ENCODE data around the gene CDNF. TPM values are rescaled to one million over a fixed set of nuclear protein-coding genes. Genes with fewer than 3 reads are reported as not detected.

Gene CDNF
- total RNA-seq = 1.3 TPM
- long read RNA-seq, partial matches to known transcripts = 2 of 2 reads
- long read RNA-seq, other reads (novel, unspliced or antisense) = 0 of 2 reads

- DNase-seq = peak; percentile 99
Measured at GRCh38 chr10:14837757-14838581, at the start of gene CDNF, which contains the start of the genes HSPA14 and MSANTD7. TSS of gene CDNF (minus strand) at chr10:14838037. CDS start at chr10:14837946, 91 bp downstream. TSS of gene HSPA14 (plus strand) at chr10:14838306. CDS start at chr10:14838403, 97 bp downstream. TSS of gene MSANTD7 (plus strand) at chr10:14838306. CDS start at chr10:14842285, 3,979 bp downstream.

GRCh38 chr10:14884082-14884481 is 46.2 kb upstream of the CDNF start:
- no peak for ATAC-seq
- no peaks in the 10 kb centered on the region for H3K9me3 ChIP-seq
- peaks cover 12% of the 10 kb centered on the region for H3K4me1 ChIP-seq
- no peak overlapping the region for H3K27ac ChIP-seq
- no peak overlapping the region for H3K4me3 ChIP-seq
- no peaks in the 10 kb centered on the region for H3K27me3 ChIP-seq (ENCODE audit: low read depth)
- no peaks in the 10 kb centered on the region for H3K36me3 ChIP-seq
- intact Hi-C loops (cut with DNase I) = no loop called here
- no peak for TF ChIP-seq CTCF (IDR thresholded peaks at IDR 0.05)
- no peak for DNase-seq

More at GRCh38 chr10:14837757-14838581, at the start of gene CDNF, which contains the start of the genes HSPA14 and MSANTD7:
- no peaks in the 10 kb centered on the region for H3K27me3 ChIP-seq (ENCODE audit: low read depth)
- ATAC-seq = peak; percentile 98 to 99
- H3K27ac ChIP-seq = peak within 1 kb of the TSS; percentile 89
- peaks cover 18% of the 10 kb centered on the region for H3K4me1 ChIP-seq
- peak within 1 kb of the TSS; percentile 73 for H3K4me3 ChIP-seq
- no peaks in the 10 kb centered on the region for H3K9me3 ChIP-seq
- TF ChIP-seq CTCF (IDR thresholded peaks at IDR 0.05) = no peak
- intact Hi-C loops (cut with DNase I) = no loop called here
- peaks cover 25% of the 10 kb centered on the region for H3K36me3 ChIP-seq

GRCh38 chr10:14880229-14880628 is 42.4 kb upstream of the CDNF start:
- H3K4me3 ChIP-seq = peak overlapping the region; percentile 70
- no peak for TF ChIP-seq CTCF (IDR thresholded peaks at IDR 0.05)
- no peak overlapping the region for H3K27ac ChIP-seq
- H3K4me1 ChIP-seq = peaks cover 22% of the 10 kb centered on the region
- H3K27me3 ChIP-seq (ENCODE audit: low read depth) = no peaks in the 10 kb centered on the region
- no peaks in the 10 kb centered on the region for H3K9me3 ChIP-seq
- intact Hi-C loops (cut with DNase I) = no loop called here
- no peak for DNase-seq
- no peak for ATAC-seq
- no peaks in the 10 kb centered on the region for H3K36me3 ChIP-seq

GRCh38 chr10:14879928-14880193 is 42.0 kb upstream of the CDNF start:
- TF ChIP-seq CTCF (IDR thresholded peaks at IDR 0.05) = no peak

GRCh38 chr10:14879124-14879927 is 41.5 kb upstream of the CDNF start:
- peaks cover 22% of the 10 kb centered on the region for H3K4me1 ChIP-seq
- no peaks in the 10 kb centered on the region for H3K9me3 ChIP-seq
- intact Hi-C loops (cut with DNase I) = no loop called here
- TF ChIP-seq CTCF (IDR thresholded peaks at IDR 0.05) = no peak
- no peaks in the 10 kb centered on the region for H3K27me3 ChIP-seq (ENCODE audit: low read depth)
- H3K36me3 ChIP-seq = no peaks in the 10 kb centered on the region
- peak overlapping the region; percentile 91 for H3K27ac ChIP-seq
- ATAC-seq = peak in 1 of 2 donors; percentile 4
- DNase-seq = peak; percentile 52
- H3K4me3 ChIP-seq = peak overlapping the region; percentile 70

More at GRCh38 chr10:14879928-14880193, 42.0 kb upstream of the CDNF start:
- Histone ChIP-seq H3K9me3 (no peaks in the 10 kb centered on the region), H3K27me3 (ENCODE audit: low read depth) (no peaks in the 10 kb centered on the region), H3K36me3 (no peaks in the 10 kb centered on the region), H3K27ac (no peak overlapping the region), H3K4me1 (peaks cover 22% of the 10 kb centered on the region), H3K4me3 (peak overlapping the region; percentile 70)
- ATAC-seq (no peak), DNase-seq (no peak)
- intact Hi-C loops (cut with DNase I) = no loop called here
